ENCODE results near the gene ENTPD7.
"Not testable (repeated sequence)": the region's sequence is repeated elsewhere in the genome, so short reads cannot be mapped to it uniquely, and the experiment has no call there.

ENTPD7 gene

GRCh38 chr10:99733366-99733765 is 74.1 kb downstream of the ENTPD7 start:
- H3K4me1 ChIP-seq (ENCODE audit: control insufficient read depth, insufficient read depth, low read length): no peaks in the 10 kb centered on the region
- TF ChIP-seq OVOL3 (tag by site-specific recombination; IDR thresholded peaks at IDR 0.05) (no peak), KLF10 (tag by site-specific recombination; IDR thresholded peaks at IDR 0.05) (no peak), PRDM4 (tag by site-specific recombination; IDR thresholded peaks at IDR 0.05) (no peak), ZBTB8A (tag by site-specific recombination; IDR thresholded peaks at IDR 0.05) (no peak), ZNF664 (tag by site-specific recombination; IDR thresholded peaks at IDR 0.05) (no peak), ZNF521 (tag by site-specific recombination; IDR thresholded peaks at IDR 0.05) (no peak), ZFHX2 (tag by site-specific recombination; conservative IDR thresholded peaks at IDR 0.05) (no peak), SALL2 (tag by site-specific recombination; IDR thresholded peaks at IDR 0.05; ENCODE audit: borderline replicate concordance) (no peak), OSR2 (tag by site-specific recombination; IDR thresholded peaks at IDR 0.05) (no peak), ZNF529 (tag by site-specific recombination; IDR thresholded peaks at IDR 0.05; ENCODE audit: insufficient replicate concordance) (no peak)
- TF ChIP-seq, protein P1, sequence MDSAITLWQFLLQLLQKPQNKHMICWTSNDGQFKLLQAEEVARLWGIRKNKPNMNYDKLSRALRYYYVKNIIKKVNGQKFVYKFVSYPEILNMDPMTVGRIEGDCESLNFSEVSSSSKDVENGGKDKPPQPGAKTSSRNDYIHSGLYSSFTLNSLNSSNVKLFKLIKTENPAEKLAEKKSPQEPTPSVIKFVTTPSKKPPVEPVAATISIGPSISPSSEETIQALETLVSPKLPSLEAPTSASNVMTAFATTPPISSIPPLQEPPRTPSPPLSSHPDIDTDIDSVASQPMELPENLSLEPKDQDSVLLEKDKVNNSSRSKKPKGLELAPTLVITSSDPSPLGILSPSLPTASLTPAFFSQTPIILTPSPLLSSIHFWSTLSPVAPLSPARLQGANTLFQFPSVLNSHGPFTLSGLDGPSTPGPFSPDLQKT (IDR thresholded peaks at IDR 0.05; ENCODE audit: borderline replicate concordance, low read depth, low read length): no peak
- H3K27ac ChIP-seq (ENCODE audit: extremely low read depth, low read depth, low read length): no peak overlapping the region
- POLR2A ChIA-PET: interaction anchor here (0.7 to 2.7 kb wide), 3 partner anchors 10 to 327 kb away, joined by 3 to 13 read pairs (median 5); no protein-coding TSS in a partner anchor
- H3K36me3 ChIP-seq (ENCODE audit: control insufficient read depth in 2 of 2, insufficient read depth in 1 of 2, low read length in 2 of 2): peaks cover 21 to 39% of the 10 kb centered on the region in 2 experiments
- CTCF ChIA-PET: interaction anchor here (0.6 to 1.9 kb wide), 4 partner anchors 8 to 112 kb away, joined by 3 to 9 read pairs (median 4); no protein-coding TSS in a partner anchor
- no peak overlapping the region for H3K4me3 ChIP-seq (ENCODE audit: low read depth, low read length)
- no peaks in the 10 kb centered on the region for H3K9me3 ChIP-seq (ENCODE audit: control insufficient read depth, insufficient read depth, low read depth, low read length)

GRCh38 chr10:99734111-99734510 is 74.8 kb downstream of the ENTPD7 start:
- H3K9me3 ChIP-seq (ENCODE audit: control insufficient read depth, insufficient read depth, low read depth, low read length); H3K27ac ChIP-seq (ENCODE audit: extremely low read depth, low read depth, low read length); H3K4me3 ChIP-seq (ENCODE audit: low read depth, low read length); H3K4me1 ChIP-seq (ENCODE audit: control insufficient read depth, insufficient read depth, low read length): not testable (repeated sequence)
- ChIA-PET POLR2A (interaction anchor here (0.7 kb wide), 2 partner anchors 267 to 326 kb away, joined by 3 to 9 read pairs; no protein-coding TSS in a partner anchor), CTCF (interaction anchor here (1.5 kb wide), 1 partner anchor 111 kb away, joined by 3 read pairs; no protein-coding TSS in a partner anchor)
- peaks cover 27 to 39% of the 10 kb centered on the region in 2 experiments for H3K36me3 ChIP-seq (ENCODE audit: control insufficient read depth in 2 of 2, insufficient read depth in 1 of 2, low read length in 2 of 2)

DNA sequence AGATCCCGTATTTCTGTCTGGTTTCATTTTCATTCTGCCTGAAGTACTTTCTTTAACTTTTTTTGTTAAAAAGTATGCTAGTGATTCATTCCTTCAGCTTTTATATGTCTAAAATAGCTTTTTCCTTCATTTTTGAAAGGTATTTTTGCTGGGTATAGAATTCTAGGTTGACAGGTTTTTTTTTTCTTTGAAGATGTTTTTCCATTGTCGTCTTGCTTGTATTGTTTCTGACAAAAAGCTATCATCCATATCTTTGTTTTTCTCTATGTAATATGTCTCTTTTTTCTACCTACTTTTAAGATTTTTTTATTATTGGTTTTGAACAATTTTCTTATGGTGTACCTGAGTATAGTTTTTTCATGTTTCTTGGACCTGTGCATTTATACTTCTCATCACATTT is 81.0 kb downstream of the ENTPD7 start:
- Histone ChIP-seq H3K4me3 (ENCODE audit: low read depth, low read length) (no peak overlapping the region), H3K9me3 (ENCODE audit: control insufficient read depth, insufficient read depth, low read depth, low read length) (no peaks in the 10 kb centered on the region), H3K4me1 (ENCODE audit: control insufficient read depth, insufficient read depth, low read length) (no peaks in the 10 kb centered on the region), H3K36me3 (ENCODE audit: control insufficient read depth in 2 of 2, insufficient read depth in 1 of 2, low read length in 2 of 2) (peaks cover 72 to 86% of the 10 kb centered on the region in 2 experiments), H3K27ac (ENCODE audit: extremely low read depth, low read depth, low read length) (no peak overlapping the region)
- CTCF ChIA-PET: interaction anchor here (2.9 kb wide), 1 partner anchor 8 kb away, joined by 9 read pairs; the partner anchor contains the start of genes COX15 and CUTC
- POLR2A ChIA-PET: interaction anchor here (1.3 kb wide), 1 partner anchor 9 kb away, joined by 7 read pairs; the partner anchor contains the start of genes COX15 and CUTC
- TF ChIP-seq, protein P2, sequence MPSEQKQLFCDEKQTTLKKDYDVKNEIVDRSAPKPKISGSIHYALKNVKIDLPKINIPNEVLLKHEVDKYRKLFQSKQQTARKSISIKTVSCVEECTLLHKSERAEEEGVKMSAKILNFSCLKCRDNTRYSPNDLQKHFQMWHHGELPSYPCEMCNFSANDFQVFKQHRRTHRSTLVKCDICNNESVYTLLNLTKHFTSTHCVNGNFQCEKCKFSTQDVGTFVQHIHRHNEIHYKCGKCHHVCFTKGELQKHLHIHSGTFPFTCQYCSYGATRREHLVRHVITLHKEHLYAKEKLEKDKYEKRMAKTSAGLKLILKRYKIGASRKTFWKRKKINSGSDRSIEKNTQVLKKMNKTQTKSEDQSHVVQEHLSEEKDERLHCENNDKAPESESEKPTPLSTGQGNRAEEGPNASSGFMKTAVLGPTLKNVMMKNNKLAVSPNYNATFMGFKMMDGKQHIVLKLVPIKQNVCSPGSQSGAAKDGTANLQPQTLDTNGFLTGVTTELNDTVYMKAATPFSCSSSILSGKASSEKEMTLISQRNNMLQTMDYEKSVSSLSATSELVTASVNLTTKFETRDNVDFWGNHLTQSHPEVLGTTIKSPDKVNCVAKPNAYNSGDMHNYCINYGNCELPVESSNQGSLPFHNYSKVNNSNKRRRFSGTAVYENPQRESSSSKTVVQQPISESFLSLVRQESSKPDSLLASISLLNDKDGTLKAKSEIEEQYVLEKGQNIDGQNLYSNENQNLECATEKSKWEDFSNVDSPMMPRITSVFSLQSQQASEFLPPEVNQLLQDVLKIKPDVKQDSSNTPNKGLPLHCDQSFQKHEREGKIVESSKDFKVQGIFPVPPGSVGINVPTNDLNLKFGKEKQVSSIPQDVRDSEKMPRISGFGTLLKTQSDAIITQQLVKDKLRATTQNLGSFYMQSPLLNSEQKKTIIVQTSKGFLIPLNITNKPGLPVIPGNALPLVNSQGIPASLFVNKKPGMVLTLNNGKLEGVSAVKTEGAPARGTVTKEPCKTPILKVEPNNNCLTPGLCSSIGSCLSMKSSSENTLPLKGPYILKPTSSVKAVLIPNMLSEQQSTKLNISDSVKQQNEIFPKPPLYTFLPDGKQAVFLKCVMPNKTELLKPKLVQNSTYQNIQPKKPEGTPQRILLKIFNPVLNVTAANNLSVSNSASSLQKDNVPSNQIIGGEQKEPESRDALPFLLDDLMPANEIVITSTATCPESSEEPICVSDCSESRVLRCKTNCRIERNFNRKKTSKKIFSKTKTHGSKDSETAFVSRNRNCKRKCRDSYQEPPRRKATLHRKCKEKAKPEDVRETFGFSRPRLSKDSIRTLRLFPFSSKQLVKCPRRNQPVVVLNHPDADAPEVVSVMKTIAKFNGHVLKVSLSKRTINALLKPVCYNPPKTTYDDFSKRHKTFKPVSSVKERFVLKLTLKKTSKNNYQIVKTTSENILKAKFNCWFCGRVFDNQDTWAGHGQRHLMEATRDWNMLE (tag by site-specific recombination; conservative IDR thresholded peaks at IDR 0.05; ENCODE audit: low read depth): 0 out of 2 replicates have a peak, but pooled peaks have one; percentile 25
- TF ChIP-seq ZNF362 (tag by site-specific recombination; IDR thresholded peaks at IDR 0.05) (peak; percentile 59; the same call in 1 of the 2 replicates), ZNF558 (tag by site-specific recombination; IDR thresholded peaks at IDR 0.05) (peak; percentile 62; the same call in 1 of the 2 replicates), ZNF114 (tag by site-specific recombination; IDR thresholded peaks at IDR 0.05) (no peak), SETDB1 (IDR thresholded peaks at IDR 0.05; ENCODE audit: insufficient read length, low read length) (peak; percentile 96)

Measured in HEK293 (cell line).